HG02763 (cell line): ENCODE results near the gene MED9.

Experiments
- ATAC-seq: cut with Tn5 transposase; IDR thresholded peaks from one replicate; pipeline ENCODE4 v1.9.1; 2021; ENCODE audit warnings: mild to moderate bottlenecking, moderate library complexity; ENCODE audit not compliant: unreplicated experiment

Gene MED9

DNA sequence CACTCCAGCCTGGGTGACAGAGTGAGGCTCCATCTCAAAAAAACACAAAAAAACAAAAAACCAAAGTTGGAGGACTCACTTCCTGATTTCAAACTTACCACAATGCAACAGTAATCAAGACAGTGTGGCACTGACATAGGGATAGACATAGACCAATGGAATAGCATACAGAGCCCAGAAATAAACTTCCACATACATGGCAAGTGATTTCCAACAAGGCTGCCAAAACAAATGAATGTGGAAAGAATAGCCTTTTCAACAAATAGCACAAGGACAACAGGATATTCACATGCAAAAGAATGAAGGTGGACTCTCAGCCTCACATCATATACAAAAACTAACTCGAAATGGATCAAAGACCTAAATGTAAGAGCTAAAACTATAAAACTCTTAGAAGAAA lies 56.2 kb downstream of the MED9 start:
- no peak for ATAC-seq

DNA sequence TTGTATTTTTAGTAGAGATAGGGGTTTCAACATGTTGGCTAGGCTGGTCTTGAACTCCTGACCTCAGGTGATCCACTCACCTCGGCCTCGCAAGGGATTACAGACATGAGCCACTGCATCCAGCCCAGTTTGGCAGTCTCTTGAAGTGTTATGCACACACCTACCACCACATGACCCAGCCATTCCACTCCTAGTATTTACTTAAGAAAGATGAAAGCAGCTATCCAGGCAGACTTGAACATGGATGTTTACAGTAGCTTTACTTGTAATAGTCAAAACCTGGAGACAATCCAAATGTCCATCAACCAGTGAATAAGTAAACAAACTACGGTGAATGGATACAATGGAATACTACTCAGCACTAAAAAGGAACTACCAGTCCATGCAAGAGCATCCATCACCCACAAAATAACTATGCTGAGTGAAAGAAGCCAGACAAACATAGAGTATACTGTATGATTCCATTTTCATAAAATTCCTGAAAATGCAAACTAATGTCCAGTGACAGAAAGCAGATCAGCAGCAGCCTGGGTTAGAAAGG lies 57.2 kb downstream of the MED9 start:
- ATAC-seq, result no peak

DNA sequence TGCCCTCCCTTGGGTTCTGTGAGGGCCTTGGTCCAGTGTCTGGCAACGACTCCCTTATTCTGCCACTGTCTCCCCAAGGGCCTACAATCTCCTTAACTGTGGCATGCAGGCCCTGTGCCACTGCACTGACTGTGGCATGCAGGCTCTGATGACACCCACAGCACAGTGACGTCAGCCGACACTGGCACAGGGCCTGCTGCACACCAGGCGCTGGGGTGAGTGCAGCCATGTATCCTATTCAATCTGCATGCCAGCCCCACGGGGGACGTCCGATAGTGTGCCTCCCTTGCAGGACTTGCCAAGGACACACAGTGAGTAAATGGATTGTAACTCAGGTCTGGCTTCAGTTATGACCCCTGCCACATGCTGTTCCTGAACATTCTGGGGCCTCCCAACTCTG lies 59.2 kb downstream of the MED9 start:
- no peak for ATAC-seq

DNA sequence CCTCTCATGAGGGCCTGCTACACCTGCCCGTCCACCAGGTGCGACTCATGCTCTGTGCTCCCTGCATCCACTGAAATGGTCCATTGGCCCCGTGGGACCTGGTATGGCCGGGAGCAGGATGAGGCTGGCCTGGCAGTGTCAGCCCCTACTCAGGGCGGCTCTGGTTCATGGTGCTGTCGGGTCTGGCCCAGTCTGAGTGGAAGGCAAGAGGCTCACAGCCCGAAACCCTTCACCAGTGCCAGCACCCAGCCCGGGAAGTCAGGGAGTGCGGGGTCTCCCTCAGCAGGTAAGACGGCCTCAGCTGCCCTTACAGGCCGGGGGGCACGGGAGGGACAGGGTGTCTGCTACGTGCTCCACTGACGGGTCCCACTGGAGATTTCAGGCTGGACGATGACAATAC lies 59.9 kb downstream of the MED9 start:
- ATAC-seq, result no peak

DNA sequence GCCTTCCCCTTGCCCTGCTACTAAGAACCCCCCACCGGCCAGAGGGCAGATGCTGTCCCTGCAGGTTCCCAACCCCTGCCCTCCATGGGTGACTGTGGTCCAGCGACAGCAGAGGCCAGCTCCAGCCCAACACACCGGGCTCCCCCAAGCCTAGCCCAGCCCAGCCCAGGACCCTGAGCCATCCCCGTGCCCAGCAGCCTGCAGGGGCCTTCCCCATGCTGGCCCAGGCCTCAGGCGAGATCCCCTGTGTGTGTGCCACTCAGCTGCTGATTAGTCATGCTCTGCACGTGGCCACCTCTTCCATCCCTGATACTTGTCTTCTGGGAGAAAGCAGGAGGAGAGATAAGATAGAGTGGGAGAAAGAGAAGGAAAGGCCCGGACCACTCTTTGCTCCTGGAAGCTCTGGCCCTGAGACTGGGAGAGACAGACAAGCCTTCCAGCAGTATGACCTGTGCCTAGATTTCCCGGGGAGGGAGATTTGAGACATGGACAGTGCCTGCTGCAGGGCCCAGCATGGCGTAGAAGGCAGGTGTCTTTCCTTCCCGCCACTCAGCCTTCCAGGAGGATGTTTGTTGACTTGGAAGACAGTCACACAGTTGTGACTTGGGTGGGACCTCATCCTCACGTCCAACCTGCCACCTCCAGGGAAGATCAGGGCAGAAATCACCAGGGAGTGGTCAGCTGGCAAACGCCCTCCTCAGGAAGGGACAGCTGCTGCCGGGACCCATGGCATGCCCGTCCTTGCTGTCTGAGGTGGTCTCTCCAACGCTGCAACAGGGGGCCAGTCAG lies 60.7 kb downstream of the MED9 start:
- no peak for ATAC-seq

DNA sequence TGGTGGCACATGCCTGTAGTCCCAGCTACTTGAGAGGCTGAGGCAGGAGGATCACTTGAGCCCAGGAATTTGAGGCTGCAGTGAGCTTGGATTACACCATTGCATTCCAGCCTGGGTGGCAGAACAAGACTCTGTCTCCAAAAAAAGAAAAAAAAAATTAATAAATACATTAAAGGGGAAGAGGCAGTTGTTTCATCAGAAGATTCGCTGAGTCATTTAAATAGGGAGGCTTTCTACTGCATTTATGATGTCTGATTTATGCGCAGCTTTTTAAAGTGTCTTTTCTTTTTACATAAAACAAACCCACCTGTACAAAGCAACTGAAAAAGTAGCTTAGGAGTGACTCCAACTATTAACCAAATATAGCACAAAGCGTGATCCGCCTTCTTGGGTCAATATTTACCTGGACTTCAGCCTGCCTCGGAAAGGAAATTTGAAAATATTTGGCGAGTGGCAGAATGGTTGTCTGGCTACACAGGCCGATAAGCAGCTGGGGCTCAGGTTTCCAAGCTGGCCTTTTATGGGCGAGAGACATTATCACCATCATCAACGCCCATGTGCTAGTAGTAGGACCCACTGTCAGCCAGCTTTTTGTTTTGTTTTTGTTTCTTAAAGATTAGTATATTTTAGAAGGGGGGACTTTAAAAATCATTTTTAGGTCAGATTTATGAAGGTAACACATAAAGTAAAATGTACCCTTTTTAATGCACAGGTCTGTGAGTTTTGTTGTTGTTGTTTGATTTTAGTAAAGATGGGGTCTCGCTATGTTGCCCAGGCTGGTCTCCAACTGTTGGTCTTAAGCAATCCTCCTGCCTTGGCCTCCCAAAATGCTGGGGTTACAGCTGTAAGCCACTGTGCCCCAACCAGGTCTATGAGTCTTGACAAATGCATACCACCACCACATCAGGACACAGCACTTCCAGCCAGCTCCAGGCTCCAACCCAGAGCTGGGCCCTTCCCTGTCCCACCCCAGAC lies 61.9 kb downstream of the MED9 start:
- no peak for ATAC-seq

DNA sequence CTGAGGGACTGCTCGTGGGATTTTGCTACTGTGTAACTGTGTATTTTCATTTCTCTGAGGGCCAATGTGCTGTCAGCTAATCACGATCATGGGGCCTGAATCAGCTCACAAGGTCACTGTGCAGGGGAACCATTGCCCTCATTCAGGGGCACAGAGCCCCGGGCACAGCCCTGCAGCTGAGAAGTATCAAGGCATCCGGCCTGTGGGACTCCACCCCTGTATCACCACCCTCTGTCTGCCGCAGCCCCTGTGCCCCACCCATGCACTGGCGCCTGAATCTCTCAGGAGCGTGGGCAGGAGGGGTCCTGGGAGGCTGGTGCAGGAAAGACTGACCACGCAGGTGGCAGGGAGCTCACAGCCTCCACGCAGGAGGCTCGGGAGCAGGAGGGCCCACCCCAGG lies 62.8 kb downstream of the MED9 start:
- ATAC-seq, result no peak

DNA sequence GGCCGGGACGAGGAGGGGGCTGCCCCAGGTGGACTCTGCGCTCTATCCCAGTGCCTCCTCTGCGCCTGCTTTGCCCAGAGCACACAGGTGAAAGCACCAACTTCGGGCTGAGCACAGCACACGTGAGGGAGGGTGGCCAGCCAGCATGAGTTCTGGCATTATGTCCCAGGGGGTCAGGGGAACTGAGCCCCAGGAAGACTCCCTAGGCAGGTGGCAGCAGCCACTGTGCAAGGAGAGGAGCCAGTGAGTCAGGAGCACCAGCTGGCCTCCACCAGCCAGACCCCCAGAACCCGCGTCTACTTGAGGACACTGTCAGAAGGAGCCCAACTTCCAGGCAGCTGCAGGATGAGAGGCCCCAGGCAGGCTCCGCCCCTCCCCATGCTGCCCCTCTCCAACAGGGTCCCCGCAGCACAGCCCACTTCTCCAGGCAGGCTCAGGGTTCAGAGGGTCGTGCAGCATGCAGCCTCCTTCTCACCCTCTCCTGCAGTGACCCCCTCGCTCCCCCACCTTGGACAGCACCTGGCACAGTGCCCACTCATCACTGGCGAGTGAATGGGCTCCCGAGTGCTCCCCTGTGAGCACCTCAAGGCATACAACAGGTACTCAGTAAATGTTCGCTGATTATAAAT lies 63.6 kb downstream of the MED9 start:
- ATAC-seq, result no peak

DNA sequence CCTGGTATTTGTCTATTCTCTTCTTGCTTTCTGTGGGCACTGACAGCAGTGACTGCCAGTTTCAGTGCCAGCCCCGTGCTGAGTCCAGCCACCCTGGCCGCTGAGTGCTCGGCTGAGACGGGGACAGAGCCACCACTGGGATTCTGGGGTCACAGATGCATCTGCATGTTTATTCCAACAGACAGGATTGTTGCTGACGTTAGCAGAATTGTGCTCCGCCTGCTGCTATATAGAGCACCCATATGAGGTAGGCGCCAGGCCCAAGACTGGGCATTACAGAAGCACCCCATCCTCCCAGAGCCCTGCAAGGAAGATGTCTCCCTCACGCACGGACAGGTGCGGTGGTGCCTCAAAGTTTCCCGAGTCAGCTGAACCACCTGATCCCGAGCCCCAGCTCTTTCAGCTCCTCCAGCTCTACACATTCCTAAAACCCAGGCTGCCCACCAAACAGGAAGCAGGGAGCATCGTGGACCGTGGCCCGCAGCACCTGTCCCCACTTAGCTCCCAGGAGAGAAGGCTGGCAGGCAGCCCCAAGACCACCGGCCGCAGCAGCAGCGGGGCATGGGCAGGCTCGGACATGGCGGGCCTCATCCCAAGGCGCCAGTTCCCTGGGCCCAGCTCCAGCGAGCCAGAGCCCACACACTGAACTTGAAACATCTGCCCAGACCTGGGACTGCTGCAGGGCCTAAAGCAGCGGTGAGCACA lies 64.3 kb downstream of the MED9 start:
- ATAC-seq, result no peak

DNA sequence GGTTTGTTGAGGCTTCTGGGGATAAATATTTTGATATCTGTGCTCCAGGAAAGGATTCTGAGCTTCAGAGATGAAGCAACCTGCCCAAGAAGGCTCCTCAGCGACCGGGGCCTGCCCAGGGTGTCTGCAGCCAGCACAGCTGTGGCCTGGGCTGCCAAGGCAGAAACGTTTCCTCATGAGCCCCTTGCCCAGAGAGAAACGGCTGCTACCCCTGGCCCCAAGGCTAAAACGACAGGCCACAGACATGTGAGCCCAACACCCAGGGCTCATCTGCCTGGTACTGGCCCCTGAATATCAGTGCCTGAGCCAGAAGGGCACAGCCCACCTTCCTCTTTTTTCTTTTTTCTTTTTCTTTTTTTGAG lies 64.8 kb downstream of the MED9 start:
- no peak for ATAC-seq
